ENCODE data around the gene NIN.

NIN gene

GRCh38 chr14:50773632-50774541 is 57.1 kb downstream of the NIN start:
- Histone ChIP-seq H3K9ac (ENCODE audit: insufficient read length) (no peak overlapping the region), H3K36me3 (ENCODE audit: insufficient read depth, low read length) (peaks cover 42% of the 10 kb centered on the region), H3K27ac (no peak overlapping the region), H3K9me3 (ENCODE audit: low read depth, low read length) (no peaks in the 10 kb centered on the region), H3K4me3 (no peak overlapping the region)
- DNase-seq (ENCODE audit: low read depth, low spot score), result no peak
- no peak for TF ChIP-seq POLR2AphosphoS5 (IDR thresholded peaks at IDR 0.05; ENCODE audit: borderline replicate concordance, low read depth, low read length)
- no peak for TF ChIP-seq EZH2 (IDR thresholded peaks at IDR 0.05)
- TF ChIP-seq FOXP2 (optimal IDR thresholded peaks at IDR 0.05; ENCODE audit: control extremely low read depth, extremely low read length, insufficient read depth), result no peak

GRCh38 chr14:50772412-50772811 is 58.5 kb downstream of the NIN start:
- DNase-seq (ENCODE audit: low read depth, low spot score), result no peak
- Histone ChIP-seq H3K9ac (ENCODE audit: insufficient read length) (no peak overlapping the region), H3K9me3 (ENCODE audit: low read depth, low read length) (no peaks in the 10 kb centered on the region), H3K4me3 (no peak overlapping the region), H3K27ac (no peak overlapping the region), H3K36me3 (ENCODE audit: insufficient read depth, low read length) (peaks cover 47% of the 10 kb centered on the region)
- TF ChIP-seq EZH2 (IDR thresholded peaks at IDR 0.05) (no peak), POLR2AphosphoS5 (IDR thresholded peaks at IDR 0.05; ENCODE audit: borderline replicate concordance, low read depth, low read length) (no peak), FOXP2 (optimal IDR thresholded peaks at IDR 0.05; ENCODE audit: control extremely low read depth, extremely low read length, insufficient read depth) (no peak)

GRCh38 chr14:50770586-50770985 is 60.4 kb downstream of the NIN start:
- H3K4me3 ChIP-seq, result no peak overlapping the region
- TF ChIP-seq EZH2 (IDR thresholded peaks at IDR 0.05) (no peak), POLR2AphosphoS5 (IDR thresholded peaks at IDR 0.05; ENCODE audit: borderline replicate concordance, low read depth, low read length) (no peak), FOXP2 (optimal IDR thresholded peaks at IDR 0.05; ENCODE audit: control extremely low read depth, extremely low read length, insufficient read depth) (no peak)
- DNase-seq (ENCODE audit: low read depth, low spot score), result no peak
- H3K27ac ChIP-seq, result no peak overlapping the region
- peaks cover 50% of the 10 kb centered on the region for H3K36me3 ChIP-seq (ENCODE audit: insufficient read depth, low read length)
- no peak overlapping the region for H3K9ac ChIP-seq (ENCODE audit: insufficient read length)
- no peaks in the 10 kb centered on the region for H3K9me3 ChIP-seq (ENCODE audit: low read depth, low read length)

GRCh38 chr14:50769863-50770500 is 61.0 kb downstream of the NIN start:
- no peak for TF ChIP-seq EZH2 (IDR thresholded peaks at IDR 0.05)
- no peak for TF ChIP-seq FOXP2 (optimal IDR thresholded peaks at IDR 0.05; ENCODE audit: control extremely low read depth, extremely low read length, insufficient read depth)
- TF ChIP-seq POLR2AphosphoS5 (IDR thresholded peaks at IDR 0.05; ENCODE audit: borderline replicate concordance, low read depth, low read length), result no peak
- Histone ChIP-seq H3K4me3 (no peak overlapping the region), H3K36me3 (ENCODE audit: insufficient read depth, low read length) (peaks cover 50% of the 10 kb centered on the region), H3K9me3 (ENCODE audit: low read depth, low read length) (no peaks in the 10 kb centered on the region), H3K27ac (no peak overlapping the region), H3K9ac (ENCODE audit: insufficient read length) (no peak overlapping the region)
- no peak for DNase-seq (ENCODE audit: low read depth, low spot score)

- no peaks in the 10 kb centered on the region for H3K9me3 ChIP-seq (ENCODE audit: low read depth, low read length)
- no peak overlapping the region for H3K27ac ChIP-seq
- TF ChIP-seq POLR2AphosphoS5 (IDR thresholded peaks at IDR 0.05; ENCODE audit: borderline replicate concordance, low read depth, low read length), result no peak
- no peak for TF ChIP-seq EZH2 (IDR thresholded peaks at IDR 0.05)
- TF ChIP-seq FOXP2 (optimal IDR thresholded peaks at IDR 0.05; ENCODE audit: control extremely low read depth, extremely low read length, insufficient read depth), result no peak
- no peak overlapping the region for H3K4me3 ChIP-seq
- peaks cover 55% of the 10 kb centered on the region for H3K36me3 ChIP-seq (ENCODE audit: insufficient read depth, low read length)
- no peak overlapping the region for H3K9ac ChIP-seq (ENCODE audit: insufficient read length)
- no peak for DNase-seq (ENCODE audit: low read depth, low spot score)
Measured at GRCh38 chr14:50768680-50769079, 62.3 kb downstream of the NIN start.

- TF ChIP-seq FOXP2 (optimal IDR thresholded peaks at IDR 0.05; ENCODE audit: control extremely low read depth, extremely low read length, insufficient read depth), result no peak
- TF ChIP-seq POLR2AphosphoS5 (IDR thresholded peaks at IDR 0.05; ENCODE audit: borderline replicate concordance, low read depth, low read length), result no peak
- Histone ChIP-seq H3K9ac (ENCODE audit: insufficient read length) (no peak overlapping the region), H3K9me3 (ENCODE audit: low read depth, low read length) (no peaks in the 10 kb centered on the region), H3K27ac (no peak overlapping the region), H3K36me3 (ENCODE audit: insufficient read depth, low read length) (peaks cover 67% of the 10 kb centered on the region), H3K4me3 (no peak overlapping the region)
- no peak for DNase-seq (ENCODE audit: low read depth, low spot score)
Measured at GRCh38 chr14:50766338-50766886, 64.5 kb downstream of the NIN start.

- Histone ChIP-seq H3K9me3 (ENCODE audit: low read depth, low read length) (no peaks in the 10 kb centered on the region), H3K36me3 (ENCODE audit: insufficient read depth, low read length) (peaks cover 61% of the 10 kb centered on the region), H3K27ac (no peak overlapping the region), H3K9ac (ENCODE audit: insufficient read length) (no peak overlapping the region), H3K4me3 (no peak overlapping the region)
- no peak for DNase-seq (ENCODE audit: low read depth, low spot score)
- TF ChIP-seq FOXP2 (optimal IDR thresholded peaks at IDR 0.05; ENCODE audit: control extremely low read depth, extremely low read length, insufficient read depth) (no peak), POLR2AphosphoS5 (IDR thresholded peaks at IDR 0.05; ENCODE audit: borderline replicate concordance, low read depth, low read length) (no peak), EZH2 (IDR thresholded peaks at IDR 0.05) (no peak)
Measured at GRCh38 chr14:50763382-50764007, 67.5 kb downstream of the NIN start.

GRCh38 chr14:50762931-50763300 is 68.0 kb downstream of the NIN start:
- DNase-seq (ENCODE audit: low read depth, low spot score), result no peak
- Histone ChIP-seq H3K27ac (no peak overlapping the region), H3K36me3 (ENCODE audit: insufficient read depth, low read length) (peaks cover 63% of the 10 kb centered on the region), H3K4me3 (no peak overlapping the region), H3K9me3 (ENCODE audit: low read depth, low read length) (no peaks in the 10 kb centered on the region), H3K9ac (ENCODE audit: insufficient read length) (no peak overlapping the region)
- TF ChIP-seq POLR2AphosphoS5 (IDR thresholded peaks at IDR 0.05; ENCODE audit: borderline replicate concordance, low read depth, low read length), result no peak
- no peak for TF ChIP-seq FOXP2 (optimal IDR thresholded peaks at IDR 0.05; ENCODE audit: control extremely low read depth, extremely low read length, insufficient read depth)
- TF ChIP-seq EZH2 (IDR thresholded peaks at IDR 0.05), result no peak
